ENCODE results near the gene CUL7. TPM values are rescaled to one million over a fixed set of nuclear protein-coding genes. Genes with fewer than 3 reads are reported as not detected.

The CUL7 gene
- total RNA-seq, 1 experiment from 2014 or later: 22.8 TPM

DNA sequence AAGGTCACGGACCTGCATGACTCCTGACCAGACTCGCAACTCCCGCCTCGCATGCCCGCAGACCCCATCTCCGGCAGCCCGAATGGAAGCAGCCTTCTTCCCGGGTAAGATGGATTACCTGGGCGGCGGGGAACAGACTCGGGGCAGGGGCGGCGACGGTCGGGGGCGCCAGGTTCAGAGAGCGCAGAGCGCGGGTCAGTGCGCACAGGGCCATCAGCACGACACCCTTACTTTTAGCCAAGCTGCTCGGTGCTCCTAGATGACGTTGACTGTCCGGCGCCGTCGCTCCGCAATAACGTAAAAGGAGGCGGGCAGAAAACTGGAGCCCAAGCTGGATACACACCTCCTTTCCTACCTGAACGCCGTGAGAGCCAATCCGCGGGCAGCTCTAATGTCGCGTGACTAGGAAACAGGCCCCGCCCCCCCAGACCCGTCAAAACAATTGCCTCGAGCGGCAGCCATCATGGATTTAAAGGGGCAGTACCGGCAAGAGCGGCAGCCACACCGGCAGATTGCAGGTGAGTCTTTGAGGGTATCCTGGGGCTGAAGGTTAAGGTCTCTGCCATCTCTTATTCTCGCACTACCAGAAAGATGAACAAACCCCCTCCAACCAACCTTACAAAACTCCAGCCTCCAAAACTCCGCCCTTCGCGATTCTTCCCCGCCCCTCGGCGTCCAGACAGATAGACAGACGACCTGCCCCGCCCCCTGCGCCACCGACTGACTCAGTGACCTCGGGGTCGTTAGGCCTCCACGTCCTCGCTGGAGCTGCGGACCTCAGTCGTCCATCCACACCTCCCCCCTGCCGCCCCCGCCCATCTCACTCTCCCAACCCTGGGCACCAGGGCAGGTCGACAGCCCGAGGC lies 5.8 kb upstream of the CUL7 start, which contains the start of the genes KLC4 and MRPL2:
KLC4 (plus strand) TSS at position 464 of the 866 bp plus-strand sequence. CDS start 1,705 bp downstream, outside the sequence.
MRPL2 (minus strand) TSS at position 267 of the 866 bp plus-strand sequence; CDS start at position 214, 53 bp downstream.
- peak within 1 kb of the TSS; percentile 80 for H3K4me3 ChIP-seq
- intact Hi-C loops (cut with micrococcal nuclease; ENCODE audit: unreplicated experiment): loop anchor here (1.0 to 5.0 kb wide), 3 partner anchors 47 to 115 kb away; partner anchors contain the start of genes KLHDC3, MEA1 and SRF
- no peaks in the 10 kb centered on the region for H4K20me1 ChIP-seq (ENCODE audit: insufficient read depth)
- no peaks in the 10 kb centered on the region for H3K9me3 ChIP-seq (ENCODE audit: insufficient read depth, low read depth)
- H3K4me2 ChIP-seq: peak within 1 kb of the TSS; percentile 96
- peak within 1 kb of the TSS; percentile 87 for H2AFZ ChIP-seq
- peak; percentile 94 to 95 for DNase-seq
- POLR2A ChIA-PET (ENCODE audit: unreplicated experiment): interaction anchor here (0.5 to 1.1 kb wide), 12 partner anchors 16 to 465 kb away, joined by 3 to 8 read pairs (median 6); partner anchors contain the start of genes CNPY3, CUL9, KLHDC3 and PPP2R5D
- H3K4me1 ChIP-seq (replicated peaks; ENCODE audit: insufficient read depth): peaks cover 22% of the 10 kb centered on the region
- peak within 1 kb of the TSS; percentile 61 for H3K27ac ChIP-seq
- H3K27me3 ChIP-seq (ENCODE audit: insufficient read depth, low read depth): no peaks in the 10 kb centered on the region
- peaks cover 32% of the 10 kb centered on the region for H3K79me2 ChIP-seq (ENCODE audit: low read depth)
- no TSS peak for BruUV-seq (replicated peaks)
- CTCF ChIA-PET: interaction anchor here (0.5 to 1.2 kb wide), 2 partner anchors 85 to 437 kb away, joined by 4 read pairs; no protein-coding TSS in a partner anchor
- H3K36me3 ChIP-seq (ENCODE audit: low read depth): no peaks in the 10 kb centered on the region; the same call in 1 of the 2 replicates
- TF ChIP-seq, protein P1, sequence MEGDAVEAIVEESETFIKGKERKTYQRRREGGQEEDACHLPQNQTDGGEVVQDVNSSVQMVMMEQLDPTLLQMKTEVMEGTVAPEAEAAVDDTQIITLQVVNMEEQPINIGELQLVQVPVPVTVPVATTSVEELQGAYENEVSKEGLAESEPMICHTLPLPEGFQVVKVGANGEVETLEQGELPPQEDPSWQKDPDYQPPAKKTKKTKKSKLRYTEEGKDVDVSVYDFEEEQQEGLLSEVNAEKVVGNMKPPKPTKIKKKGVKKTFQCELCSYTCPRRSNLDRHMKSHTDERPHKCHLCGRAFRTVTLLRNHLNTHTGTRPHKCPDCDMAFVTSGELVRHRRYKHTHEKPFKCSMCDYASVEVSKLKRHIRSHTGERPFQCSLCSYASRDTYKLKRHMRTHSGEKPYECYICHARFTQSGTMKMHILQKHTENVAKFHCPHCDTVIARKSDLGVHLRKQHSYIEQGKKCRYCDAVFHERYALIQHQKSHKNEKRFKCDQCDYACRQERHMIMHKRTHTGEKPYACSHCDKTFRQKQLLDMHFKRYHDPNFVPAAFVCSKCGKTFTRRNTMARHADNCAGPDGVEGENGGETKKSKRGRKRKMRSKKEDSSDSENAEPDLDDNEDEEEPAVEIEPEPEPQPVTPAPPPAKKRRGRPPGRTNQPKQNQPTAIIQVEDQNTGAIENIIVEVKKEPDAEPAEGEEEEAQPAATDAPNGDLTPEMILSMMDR (conservative IDR thresholded peaks at IDR 0.05): no peak
- no peak for TF ChIP-seq EZH2 (IDR thresholded peaks at IDR 0.05; ENCODE audit: low read depth)
- H3F3A ChIP-seq (ENCODE audit: insufficient read depth, low read depth): peaks cover 26% of the 10 kb centered on the region; the same call in 1 of the 2 replicates
- no peaks in the 10 kb centered on the region for H3K9me2 ChIP-seq (ENCODE audit: insufficient read depth)

DNA sequence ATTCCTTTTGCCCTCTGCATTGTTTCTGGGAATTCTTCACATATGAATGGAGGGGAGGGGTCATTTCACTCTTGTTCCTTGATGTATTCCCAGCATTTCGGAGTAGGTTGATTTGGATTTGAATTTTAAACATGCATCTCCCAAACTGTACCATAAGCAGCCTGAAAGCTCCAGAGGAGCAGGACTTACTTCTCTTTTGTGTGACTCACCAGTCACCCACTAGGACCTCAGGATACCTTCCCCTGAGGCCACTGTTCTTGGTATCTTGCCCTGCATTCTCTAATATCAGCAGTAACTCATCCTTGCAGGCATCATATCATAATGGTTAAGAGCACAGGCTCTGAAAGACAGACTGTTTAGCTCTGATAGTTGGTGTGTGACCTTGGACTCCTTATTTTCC lies 4.9 kb upstream of the CUL7 start:
- no peak for TF ChIP-seq EZH2 (IDR thresholded peaks at IDR 0.05; ENCODE audit: low read depth)
- TF ChIP-seq, protein P1 (conservative IDR thresholded peaks at IDR 0.05): no peak
- Histone ChIP-seq H3K9me3 (ENCODE audit: insufficient read depth, low read depth) (no peaks in the 10 kb centered on the region), H3K27ac (no peak overlapping the region), H3F3A (ENCODE audit: insufficient read depth, low read depth) (peaks cover 30% of the 10 kb centered on the region; the same call in 1 of the 2 replicates), H3K27me3 (ENCODE audit: insufficient read depth, low read depth) (no peaks in the 10 kb centered on the region), H3K4me3 (peak overlapping the region; percentile 80), H2AFZ (peak overlapping the region; percentile 86), H3K36me3 (ENCODE audit: low read depth) (no peaks in the 10 kb centered on the region; the same call in 1 of the 2 replicates), H3K9me2 (ENCODE audit: insufficient read depth) (no peaks in the 10 kb centered on the region), H4K20me1 (ENCODE audit: insufficient read depth) (no peaks in the 10 kb centered on the region), H3K4me2 (peak overlapping the region; percentile 96), H3K4me1 (replicated peaks; ENCODE audit: insufficient read depth) (peaks cover 22% of the 10 kb centered on the region), H3K79me2 (ENCODE audit: low read depth) (peaks cover 32% of the 10 kb centered on the region)
- CTCF ChIA-PET: no interaction called here
- intact Hi-C loops (cut with micrococcal nuclease; ENCODE audit: unreplicated experiment): loop anchor here (2.0 to 5.0 kb wide), 2 partner anchors 46 to 112 kb away; partner anchors contain the start of genes KLHDC3, MEA1 and SRF
- BruUV-seq (replicated peaks): TSS peak; percentile 50
- POLR2A ChIA-PET (ENCODE audit: unreplicated experiment): interaction anchor here (0.6 kb wide), 1 partner anchor 175 kb away, joined by 3 read pairs; no protein-coding TSS in a partner anchor
- DNase-seq: no peak

DNA sequence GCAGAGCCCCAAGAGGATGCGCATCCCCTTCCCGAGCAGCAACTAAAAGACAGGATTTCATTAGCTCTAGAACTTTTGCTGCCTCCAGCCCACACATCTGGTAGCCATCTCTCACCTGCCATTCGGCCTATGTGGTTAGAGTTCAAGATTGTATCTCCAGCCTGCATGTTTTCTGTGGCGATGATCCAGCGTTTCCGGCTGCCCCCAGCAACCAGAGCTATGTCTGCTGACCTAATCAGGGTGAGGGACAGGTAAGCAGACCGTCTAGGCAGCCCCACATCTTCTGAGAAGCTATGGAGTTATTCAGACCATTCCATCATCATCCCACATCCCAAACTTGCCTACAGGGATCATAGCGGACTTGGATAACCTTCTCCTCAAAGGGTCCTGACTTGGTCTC lies 2.3 kb upstream of the CUL7 start:
- intact Hi-C loops (cut with micrococcal nuclease; ENCODE audit: unreplicated experiment): loop anchor here (5.0 kb wide), 1 partner anchor 44 kb away; the partner anchor contains the start of genes KLHDC3 and MEA1
- Histone ChIP-seq H3K27ac (no peak overlapping the region), H2AFZ (no peak overlapping the region), H3K9me2 (ENCODE audit: insufficient read depth) (no peaks in the 10 kb centered on the region), H4K20me1 (ENCODE audit: insufficient read depth) (no peaks in the 10 kb centered on the region), H3F3A (ENCODE audit: insufficient read depth, low read depth) (peaks cover 30% of the 10 kb centered on the region; the same call in 1 of the 2 replicates), H3K4me1 (replicated peaks; ENCODE audit: insufficient read depth) (peaks cover 15% of the 10 kb centered on the region), H3K4me2 (no peak overlapping the region), H3K79me2 (ENCODE audit: low read depth) (peaks cover 42% of the 10 kb centered on the region), H3K9me3 (ENCODE audit: insufficient read depth, low read depth) (no peaks in the 10 kb centered on the region), H3K27me3 (ENCODE audit: insufficient read depth, low read depth) (no peaks in the 10 kb centered on the region), H3K4me3 (no peak overlapping the region), H3K36me3 (ENCODE audit: low read depth) (no peaks in the 10 kb centered on the region)
- no TSS peak for BruUV-seq (replicated peaks)
- no peak for DNase-seq
- POLR2A ChIA-PET (ENCODE audit: unreplicated experiment): no interaction called here
- CTCF ChIA-PET: no interaction called here
- no peak for TF ChIP-seq EZH2 (IDR thresholded peaks at IDR 0.05; ENCODE audit: low read depth)
- TF ChIP-seq, protein P1 (conservative IDR thresholded peaks at IDR 0.05): no peak

Measured in PC-9 (cell line).